GM10847 (cell line): ENCODE data around the gene ABCA13.

ENCODE experiments used
- POLR2A ChIP-seq: IDR thresholded peaks from 2 replicates; pipeline ENCODE4 v1.6.1; 2011; ENCODE audit not compliant: insufficient read length; ENCODE audit errors: extremely low read depth

ABCA13 gene

DNA sequence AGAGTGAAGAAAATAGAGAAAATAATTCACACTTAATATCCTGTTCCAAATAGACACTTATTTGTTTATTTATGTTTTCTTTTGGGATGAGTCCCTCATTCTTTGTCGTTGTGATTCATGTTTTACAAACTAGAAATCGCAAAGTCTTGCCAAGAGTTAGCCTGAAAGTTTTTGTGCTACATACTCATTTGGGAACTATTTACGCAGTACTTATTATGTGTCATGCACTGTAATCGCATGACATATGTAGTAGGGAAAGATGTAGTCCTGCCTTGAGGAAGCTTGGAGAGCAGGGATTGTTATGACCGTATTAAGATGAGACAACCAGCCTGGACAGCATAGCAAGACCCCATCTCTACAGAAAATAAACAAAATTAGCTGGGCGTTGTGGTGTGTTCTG is 189.3 kb downstream of the ABCA13 start:
- TF ChIP-seq POLR2A = no peak

DNA sequence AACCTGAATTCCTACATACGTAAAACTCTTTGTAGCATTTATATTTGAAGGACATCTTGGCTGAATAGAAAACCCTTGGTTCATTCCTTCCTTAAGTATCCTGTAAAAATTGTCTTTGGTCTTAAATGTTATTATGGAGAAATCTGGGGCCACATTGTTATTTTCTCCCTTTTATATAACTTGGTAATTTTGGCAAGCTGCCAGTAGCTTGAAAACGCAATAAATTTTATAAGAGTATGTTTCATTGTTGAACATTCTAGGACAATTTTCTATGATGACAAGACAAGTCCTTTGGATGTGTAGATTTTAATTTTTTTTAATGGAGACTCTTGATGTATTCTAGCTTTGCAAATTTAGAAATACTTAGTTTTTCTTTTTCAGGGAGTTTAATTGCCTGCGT is 191.9 kb downstream of the ABCA13 start:
- TF ChIP-seq POLR2A = no peak

DNA sequence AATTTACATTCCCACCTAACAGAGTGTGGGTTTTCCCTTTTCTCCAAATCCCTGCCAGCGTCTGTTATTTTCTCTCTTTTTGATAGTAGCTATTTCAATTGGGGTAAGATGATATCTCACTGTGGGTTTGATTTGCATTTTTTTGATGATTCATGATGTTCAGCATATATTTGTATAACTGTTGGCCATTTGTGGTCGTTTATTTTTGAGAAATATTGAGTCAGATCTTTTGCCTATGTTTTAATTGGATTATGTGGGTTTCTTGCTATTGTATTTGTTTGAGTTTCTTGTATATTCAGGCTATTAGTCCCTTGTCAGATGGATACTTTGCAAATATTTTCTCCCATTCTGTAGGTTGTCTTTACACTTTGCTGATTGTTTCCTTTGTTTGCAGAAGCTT is 193.8 kb downstream of the ABCA13 start:
- no peak for TF ChIP-seq POLR2A

DNA sequence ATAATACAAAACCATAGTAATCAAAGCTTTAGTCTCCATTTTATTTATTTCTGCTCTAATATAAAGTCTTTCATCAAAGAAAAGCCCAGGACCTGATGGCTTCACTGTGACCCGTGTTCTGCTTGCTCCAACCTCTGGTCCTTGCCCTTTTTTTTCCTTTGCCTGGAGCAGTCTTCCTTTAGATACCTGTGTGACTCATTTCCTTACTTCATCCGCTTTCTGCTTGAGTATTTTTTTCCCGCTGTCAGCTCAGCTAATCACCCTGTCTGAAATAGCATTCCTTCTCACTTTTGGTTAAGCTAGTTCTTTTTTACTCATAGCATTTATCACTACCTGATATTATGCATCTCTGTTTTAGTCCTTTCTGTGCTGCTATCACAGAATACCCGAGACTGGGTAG is 194.8 kb downstream of the ABCA13 start:
- TF ChIP-seq POLR2A = no peak

DNA sequence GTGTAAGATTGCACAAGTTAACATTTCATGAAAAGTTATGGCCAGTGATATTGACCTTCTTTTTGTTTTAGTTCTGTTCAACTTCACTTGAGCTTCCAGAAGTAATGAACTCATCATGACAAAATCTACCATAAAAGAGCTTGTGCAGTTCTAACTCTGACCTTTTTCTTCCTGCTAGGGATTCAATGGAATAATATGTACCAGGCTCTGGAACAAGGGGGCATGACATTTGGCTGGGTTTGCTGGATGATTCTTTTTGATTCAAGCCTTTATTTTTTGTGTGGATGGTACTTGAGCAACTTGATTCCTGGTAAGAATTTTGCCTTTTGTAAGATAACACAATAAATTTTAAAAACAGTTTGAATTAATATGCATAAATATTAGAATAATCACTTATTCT is 205.0 kb downstream of the ABCA13 start:
- no peak for TF ChIP-seq POLR2A

DNA sequence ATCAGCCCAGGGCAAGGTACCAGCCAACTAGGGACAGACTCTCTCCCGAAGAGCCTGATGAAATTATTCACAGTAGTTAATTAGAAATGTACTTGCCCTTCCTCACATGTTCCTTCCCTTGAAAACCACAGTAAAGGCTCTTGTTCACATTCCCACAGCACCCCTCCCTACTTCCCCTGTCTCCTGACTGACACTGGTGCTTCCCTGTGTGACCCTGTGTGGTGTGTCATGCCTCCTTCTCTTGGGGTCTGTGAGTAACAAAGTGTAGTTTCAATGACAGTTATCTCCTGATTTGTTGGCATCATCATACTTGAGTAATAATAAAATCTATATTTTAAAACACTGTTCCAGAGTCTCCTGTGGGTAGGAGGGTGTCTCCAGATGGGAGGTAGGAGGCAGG is 209.7 kb downstream of the ABCA13 start:
- TF ChIP-seq POLR2A = no peak

DNA sequence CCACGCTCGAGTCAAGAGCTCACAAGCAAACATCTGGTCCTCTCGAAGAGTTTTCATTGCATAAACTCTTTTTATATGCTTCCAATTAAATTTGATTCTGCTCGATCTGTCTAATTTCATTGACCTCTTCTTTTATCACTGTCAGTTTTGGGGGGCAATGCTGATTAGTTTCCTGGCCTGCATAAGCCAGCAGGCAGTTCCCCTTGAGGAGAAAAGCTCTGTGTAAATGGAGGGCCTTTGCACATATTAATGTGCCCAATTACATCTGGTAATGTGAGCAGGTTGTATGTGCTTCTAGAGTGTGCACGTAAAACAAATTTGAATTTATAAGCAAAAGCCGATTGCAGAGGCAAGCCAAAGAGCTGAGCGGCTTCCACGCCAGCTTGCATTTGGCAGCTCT is 210.3 kb downstream of the ABCA13 start:
- TF ChIP-seq POLR2A = no peak

DNA sequence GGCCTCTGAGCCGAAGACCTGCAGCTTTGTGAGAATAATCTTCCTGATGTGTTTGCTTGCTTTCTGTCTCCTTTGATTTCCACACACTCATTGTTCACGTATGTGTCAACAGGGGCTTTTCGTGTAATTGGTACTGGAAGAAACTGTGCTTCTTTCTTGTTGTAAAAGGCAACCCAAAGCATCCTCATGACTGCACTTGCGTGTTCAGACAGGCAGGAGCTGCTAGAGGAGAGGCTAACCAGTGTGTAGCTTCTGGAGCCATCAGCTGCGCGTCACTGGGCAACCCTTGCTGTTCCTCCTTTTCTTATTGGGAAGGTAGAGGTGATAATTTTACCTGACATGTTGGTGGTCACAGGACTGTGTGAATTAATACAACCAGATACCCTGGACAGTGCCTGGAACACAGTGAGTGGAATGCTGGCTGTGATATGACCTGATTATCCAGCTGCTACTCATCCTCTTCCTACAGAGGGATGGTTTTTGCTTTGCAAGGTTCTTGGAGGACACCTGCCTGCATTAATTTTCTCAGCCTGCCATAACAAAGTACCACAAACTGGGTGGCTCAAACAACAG is 213.0 kb downstream of the ABCA13 start:
- no peak for TF ChIP-seq POLR2A

DNA sequence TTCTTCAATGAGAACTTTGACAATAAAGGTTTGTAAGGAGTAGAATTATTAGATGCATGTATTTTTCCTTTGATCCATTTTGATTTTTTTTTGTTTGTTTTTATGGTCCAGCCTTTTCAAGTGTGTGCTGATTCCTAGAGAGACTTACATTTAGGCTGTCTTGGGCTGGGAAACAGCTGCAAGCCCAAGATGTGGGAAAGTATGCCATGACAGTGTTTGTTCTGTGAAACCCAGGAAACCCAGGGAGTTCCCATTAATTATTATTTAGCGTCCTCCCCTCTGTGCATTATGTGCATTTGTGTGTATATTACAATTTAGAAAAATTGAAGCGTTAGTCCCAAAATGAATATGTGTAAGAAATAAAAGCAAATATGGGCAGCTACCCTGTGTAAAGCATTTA is 216.7 kb downstream of the ABCA13 start:
- no peak for TF ChIP-seq POLR2A

DNA sequence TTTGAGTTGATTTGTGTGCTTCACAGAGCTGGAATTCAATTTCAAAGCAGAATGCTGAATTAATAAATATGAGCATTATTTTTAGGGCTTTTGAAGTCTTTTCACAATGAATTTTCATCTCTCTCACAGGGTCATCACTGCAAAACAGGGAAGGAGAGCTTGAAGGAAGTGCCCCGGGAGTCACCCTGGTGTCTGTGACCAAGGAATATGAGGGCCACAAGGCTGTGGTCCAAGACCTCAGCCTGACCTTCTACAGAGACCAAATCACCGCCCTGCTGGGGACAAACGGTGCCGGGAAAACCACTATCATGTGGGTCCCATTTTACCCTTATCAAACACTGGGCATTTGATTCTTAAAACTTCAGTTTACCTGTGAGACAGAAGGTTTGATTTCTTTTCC is 217.7 kb downstream of the ABCA13 start:
- TF ChIP-seq POLR2A = no peak

DNA sequence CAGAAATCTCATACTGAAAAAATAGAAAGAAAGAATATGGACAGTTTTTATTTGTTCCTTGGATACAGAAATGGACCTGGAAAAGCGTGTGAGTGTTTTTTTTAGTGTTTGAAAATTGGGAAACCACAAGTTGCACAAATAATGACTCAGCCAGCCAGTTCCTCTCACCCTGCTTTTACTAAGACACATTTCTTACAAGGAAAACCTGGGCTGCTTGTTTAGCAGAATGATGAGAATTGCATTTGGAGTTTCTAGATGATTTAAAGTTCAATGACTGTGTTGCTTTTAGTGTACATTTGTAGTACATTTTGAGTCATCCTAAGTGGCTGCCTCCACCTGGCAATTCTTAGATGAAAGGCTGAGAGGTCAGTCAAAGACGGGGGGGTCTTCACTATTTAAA is 218.7 kb downstream of the ABCA13 start:
- no peak for TF ChIP-seq POLR2A

DNA sequence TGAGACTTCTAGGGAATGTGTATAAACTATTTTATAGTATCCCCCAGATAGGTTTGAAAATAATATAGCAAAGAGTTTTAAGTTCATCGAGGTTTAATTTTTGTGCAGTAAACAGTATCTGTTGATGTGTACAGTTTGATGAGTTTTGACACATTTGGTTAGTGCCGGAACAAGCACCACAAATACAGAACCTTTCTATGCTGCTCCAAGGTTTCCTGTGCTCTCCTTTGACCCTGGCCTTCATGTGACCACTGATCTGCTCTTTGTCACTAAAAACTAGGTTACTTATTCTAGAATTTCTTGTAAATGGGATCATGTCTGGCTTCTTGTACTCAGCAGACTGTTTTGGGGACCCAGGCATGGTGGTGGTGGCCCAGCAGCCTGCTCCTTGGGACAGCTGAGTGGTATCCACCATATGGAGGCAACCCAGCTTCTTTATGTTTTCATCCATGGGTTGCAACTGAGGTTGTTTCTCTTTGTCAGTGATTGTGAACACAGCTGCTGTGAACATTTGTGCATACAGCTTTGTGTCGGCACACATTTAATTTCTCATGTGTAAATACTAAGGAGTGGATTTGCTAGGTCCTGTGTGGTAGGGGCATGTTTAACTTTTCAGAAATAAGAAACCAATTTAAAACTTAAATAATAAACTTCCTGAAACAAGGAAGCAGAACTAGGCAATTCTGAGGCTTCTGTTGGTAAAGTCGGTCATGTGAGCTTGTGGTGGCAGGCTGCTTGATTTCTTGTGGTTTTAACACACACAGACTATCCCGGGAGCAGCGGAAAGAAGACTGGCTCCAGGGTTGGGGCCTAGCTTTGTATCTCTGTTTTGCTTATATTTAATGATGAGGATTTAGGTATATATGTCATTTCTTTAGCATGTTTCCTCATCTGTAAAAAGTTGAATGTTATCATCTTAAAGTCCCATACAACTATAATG is 219.4 kb downstream of the ABCA13 start:
- TF ChIP-seq POLR2A = no peak

DNA sequence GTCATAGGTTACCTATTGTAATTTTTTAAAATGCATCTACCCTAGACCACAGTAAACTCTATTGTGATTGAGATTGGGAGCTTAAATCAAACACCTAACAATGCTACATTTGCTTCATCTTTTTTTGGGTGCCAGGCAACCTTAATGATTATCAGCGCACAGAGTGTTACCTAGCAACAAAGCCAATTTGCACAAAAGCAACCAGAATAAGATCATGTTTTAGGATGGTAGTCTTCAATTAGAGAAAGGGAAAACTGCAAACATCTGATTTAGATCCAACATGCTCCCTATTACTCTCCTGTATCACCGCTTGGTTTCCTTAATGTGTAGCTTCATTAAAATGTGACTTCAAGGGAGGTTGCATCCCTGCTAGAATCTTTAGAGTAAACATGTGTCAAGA is 226.9 kb downstream of the ABCA13 start:
- no peak for TF ChIP-seq POLR2A

DNA sequence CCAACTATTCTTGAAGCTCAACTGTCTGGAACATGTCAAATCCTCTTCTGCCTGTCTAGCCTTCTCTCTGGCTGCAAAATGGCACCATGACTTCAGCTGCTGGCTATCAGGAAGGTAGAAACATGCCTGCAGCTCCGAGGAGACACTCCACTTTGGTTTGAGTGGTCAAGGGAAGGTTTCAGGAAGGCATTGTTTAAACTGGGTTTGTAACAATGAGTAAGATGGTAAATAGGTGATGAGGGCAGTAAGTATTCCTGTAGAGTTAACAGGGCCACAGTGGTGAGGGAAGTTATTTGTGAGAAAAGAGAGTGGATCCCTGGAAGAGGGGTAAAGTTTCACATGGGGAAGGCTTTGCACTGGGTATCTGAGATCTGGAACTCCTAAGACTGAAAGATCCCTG is 231.5 kb downstream of the ABCA13 start:
- no peak for TF ChIP-seq POLR2A

DNA sequence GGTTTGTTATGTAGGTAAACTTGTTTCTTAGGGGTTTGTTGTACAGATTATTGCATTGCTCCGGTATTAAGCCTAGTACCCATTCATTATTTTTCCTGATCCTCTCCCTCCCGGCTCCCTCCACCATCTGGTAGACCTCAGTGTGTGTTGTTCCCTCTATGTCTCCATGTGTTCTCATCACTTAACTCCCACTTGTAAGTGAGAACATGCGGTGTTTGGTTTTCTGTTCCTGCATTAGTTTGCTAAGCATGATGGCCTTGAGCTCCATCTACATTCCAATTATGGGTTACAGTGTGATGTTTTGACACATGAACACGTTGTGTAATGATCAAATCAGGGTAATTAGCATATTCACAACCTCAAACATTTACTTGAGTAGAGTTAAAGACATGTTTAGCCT is 237.5 kb downstream of the ABCA13 start:
- TF ChIP-seq POLR2A = no peak

DNA sequence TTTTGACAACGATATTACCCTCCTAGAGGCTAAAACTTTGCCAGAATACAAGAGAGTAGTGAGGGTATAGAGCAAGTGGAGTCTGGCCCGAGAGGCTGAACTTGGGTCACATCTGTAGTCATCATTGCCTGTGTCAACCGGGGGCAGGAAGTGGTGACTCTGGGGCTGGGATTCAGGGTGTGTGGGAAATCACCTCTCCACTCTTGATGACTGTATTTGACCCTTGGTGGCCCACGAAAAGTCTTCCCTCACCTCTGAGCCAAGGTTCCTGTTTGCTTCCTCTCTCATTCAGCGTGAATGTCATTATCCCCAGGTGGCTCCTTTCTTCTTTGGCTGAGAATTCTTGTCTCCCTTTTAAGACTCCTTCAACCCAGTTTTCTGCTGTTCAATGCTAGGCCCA is 240.4 kb downstream of the ABCA13 start:
- TF ChIP-seq POLR2A = no peak
